Liver (tissue), 9 donors: ENCODE data around the gene NTM. TPM values are rescaled to one million over a fixed set of nuclear protein-coding genes. Genes with fewer than 3 reads are reported as not detected.

Source experiments
- DNase-seq: peaks from one replicate; pipeline ENCODE4 v3.0.0-alpha.2; 2017; ENCODE audit warnings: low spot score
- H3K27ac ChIP-seq, 2 donors: one replicate each; pipeline ENCODE4 v1.7.0; 2013; ENCODE audit warnings: inconsistent platforms in 2 of 2, low read length in 2 of 2, control low read depth in 1 of 2, low read depth in 1 of 2, mild to moderate bottlenecking in 1 of 2
- H3K27me3 ChIP-seq, 4 donors: one replicate each; pipeline versions ENCODE4 v1.6.1 to v1.7.0; 2013; ENCODE audit warnings: low read length in 3 of 4, inconsistent platforms in 1 of 4, mild to moderate bottlenecking in 1 of 4, moderate library complexity in 1 of 4; ENCODE audit not compliant: control insufficient read depth in 4 of 4, insufficient read depth in 4 of 4
- H3K36me3 ChIP-seq, 4 donors: one replicate each; pipeline versions ENCODE4 v1.6.1 to v1.7.0; 2013; ENCODE audit warnings: low read length in 3 of 4, mild to moderate bottlenecking in 3 of 4, low read depth in 1 of 4, moderate library complexity in 1 of 4; ENCODE audit not compliant: control insufficient read depth in 4 of 4, insufficient read depth in 3 of 4
- H3K4me1 ChIP-seq, 4 donors: one replicate each; pipeline versions ENCODE4 v1.6.1 to v1.7.0; 2013; ENCODE audit warnings: low read length in 3 of 4, mild to moderate bottlenecking in 3 of 4, moderate library complexity in 1 of 4; ENCODE audit not compliant: control insufficient read depth in 4 of 4, insufficient read depth in 4 of 4
- H3K4me3 ChIP-seq, 3 donors: one replicate each; pipeline versions ENCODE4 v1.6.1 to v1.7.0; 2013; ENCODE audit warnings: low read length in 3 of 3, control low read depth in 1 of 3, low read depth in 1 of 3, mild to moderate bottlenecking in 1 of 3
- H3K9ac ChIP-seq, 2 donors: one replicate each; pipeline ENCODE4 v1.7.0; 2013; ENCODE audit warnings: low read length in 2 of 2, mild to moderate bottlenecking in 2 of 2, moderate library complexity in 2 of 2, control low read depth in 1 of 2, low read depth in 1 of 2
- H3K9me3 ChIP-seq, 4 donors: one replicate each; pipeline versions ENCODE4 v1.6.1 to v1.7.0; 2013; ENCODE audit warnings: low read length in 3 of 4; ENCODE audit not compliant: control insufficient read depth in 4 of 4
- EGR1 ChIP-seq, 2 donors: IDR thresholded peaks; 2 replicates each; pipeline ENCODE4 v1.6.1; 2016 to 2018; ENCODE audit warnings: antibody characterized with exemption in 2 of 2, low read depth in 2 of 2
- FOXA1 ChIP-seq: IDR thresholded peaks from 2 replicates; pipeline ENCODE4 v1.6.1; 2016; ENCODE audit warnings: antibody characterized with exemption
- FOXA2 ChIP-seq: IDR thresholded peaks from 2 replicates; pipeline ENCODE4 v1.6.1; 2016; ENCODE audit warnings: antibody characterized with exemption
- GABPA ChIP-seq, 2 donors: IDR thresholded peaks in 1 of 2; conservative IDR thresholded peaks in 1 of 2; 2 replicates each; pipeline ENCODE4 v1.6.1; 2016; ENCODE audit warnings: antibody characterized with exemption in 2 of 2, mild to moderate bottlenecking in 1 of 2, moderate library complexity in 1 of 2
- HNF4A ChIP-seq, 2 donors: conservative IDR thresholded peaks; 2 replicates each; pipeline ENCODE4 v1.6.1; 2016; ENCODE audit warnings: antibody characterized with exemption in 2 of 2, mild to moderate bottlenecking in 2 of 2
- HNF4G ChIP-seq: IDR thresholded peaks from 2 replicates; pipeline ENCODE4 v1.6.1; 2016; ENCODE audit warnings: antibody characterized with exemption
- JUND ChIP-seq, 2 donors: IDR thresholded peaks; 2 replicates each; pipeline ENCODE4 v1.6.1; 2016; ENCODE audit warnings: antibody characterized with exemption in 2 of 2
- RAD21 ChIP-seq, 2 donors: IDR thresholded peaks; 2 replicates each; pipeline ENCODE4 v1.6.1; 2016; ENCODE audit warnings: antibody characterized with exemption in 2 of 2, mild to moderate bottlenecking in 2 of 2
- RXRA ChIP-seq, 2 donors: IDR thresholded peaks; 2 replicates each; pipeline ENCODE4 v1.6.1; 2017 to 2018; ENCODE audit warnings: antibody characterized with exemption in 2 of 2, mild to moderate bottlenecking in 1 of 2
- SP1 ChIP-seq: IDR thresholded peaks from 2 replicates; pipeline ENCODE4 v1.6.1; 2018; ENCODE audit warnings: antibody characterized with exemption, mild to moderate bottlenecking
- TAF1 ChIP-seq: conservative IDR thresholded peaks from 2 replicates; pipeline ENCODE4 v1.6.1; 2016; ENCODE audit warnings: antibody characterized with exemption, mild to moderate bottlenecking
- YY1 ChIP-seq: IDR thresholded peaks from 2 replicates; pipeline ENCODE4 v1.6.1; 2016; ENCODE audit warnings: antibody characterized with exemption, mild to moderate bottlenecking
- WGBS: extraction: QIAGEN DNeasy Blood & Tissue Kit; methylation state at CpG from one replicate; pipeline ENCODE4 v1.1.7; 2013; 5-methylcytosine and 5-hydroxymethylcytosine counted together
- polyA plus RNA-seq, 2 donors: library from polyadenylated mRNA; stranded (reverse) in 1 of 2; unstranded in 1 of 2; fragments of 200-250 nt in 1 of 2; fragments of >200 nt in 1 of 2; fragmentation: Nextera tagmentation in 1 of 2; extraction: Ambion mirVana in 1 of 2; gene quantifications; one replicate each; pipeline versions ENCODE4 v1.2.1 to v1.2.3, GENCODE V29; 2013 to 2015
- total RNA-seq, 2 donors: library from RNA; depleted of rRNA; stranded (reverse); fragments of >200 nt; gene quantifications; one replicate each; pipeline ENCODE4 v1.2.3, GENCODE V29; 2014
- TF ChIP-seq, protein P1 (sequence below): IDR thresholded peaks from 2 replicates; pipeline ENCODE4 v1.6.1; 2016; ENCODE audit warnings: antibody characterized with exemption
- TF ChIP-seq, protein P2 (sequence below): IDR thresholded peaks from 2 replicates; pipeline ENCODE4 v1.6.1; 2016; ENCODE audit warnings: antibody characterized with exemption, mild to moderate bottlenecking
- TF ChIP-seq, protein P3 (sequence below): IDR thresholded peaks from 2 replicates; pipeline ENCODE4 v1.6.1; 2016; ENCODE audit warnings: antibody characterized with exemption
- TF ChIP-seq, protein P4 (sequence below): fragments of 150-350 bp; IDR thresholded peaks from 2 replicates; pipeline ENCODE4 v1.5.1; 2017; ENCODE audit warnings: improper control_type of control experiment, low read depth, low read length; ENCODE audit not compliant: missing input control
- donor health status: healthy.
- donor health status: healthy.
- donor health status: healthy.
- donor health status: healthy.
- donor health status: healthy.

NTM gene
- total and polyA plus RNA-seq, 4 donors: 0.08 to 1.1 (median 0.08) TPM; not detected in 1

DNA sequence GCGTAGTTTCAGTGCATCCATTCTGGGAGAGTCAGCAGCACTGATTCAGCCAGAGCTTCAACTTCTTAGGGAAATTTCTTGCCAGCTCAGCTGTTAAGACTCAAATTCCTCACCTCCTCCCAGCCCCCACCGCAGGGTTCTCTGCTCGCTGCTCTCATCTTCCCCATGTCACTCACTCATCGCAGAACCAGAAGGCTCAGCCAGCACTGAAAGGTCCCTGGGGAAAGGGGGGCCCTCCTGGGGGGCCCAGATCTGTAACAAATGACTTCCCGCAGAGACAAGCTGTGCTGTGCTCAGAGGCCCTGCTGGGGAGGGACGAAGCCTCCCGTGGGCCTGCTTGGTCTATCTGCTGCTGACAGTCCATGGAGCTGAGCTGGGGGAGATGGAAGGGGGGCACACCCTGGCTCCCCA is 220.6 kb downstream of the NTM start:
- H3K9ac ChIP-seq: no peak overlapping the region
- H3K9me3 ChIP-seq: peaks cover 2 to 6% (median 4%) of the 10 kb centered on the region in 4 donors
- no peaks in the 10 kb centered on the region for H3K4me1 ChIP-seq
- peaks cover 0 to 7% (median under 1%) of the 10 kb centered on the region in 4 donors for H3K27me3 ChIP-seq
- 47% methylated on average over 7 of the region's 7 CpGs for WGBS
- H3K4me3 ChIP-seq: no peak overlapping the region
- H3K36me3 ChIP-seq: no peaks in the 10 kb centered on the region
- DNase-seq: no peak
- TF ChIP-seq RXRA (IDR thresholded peaks at IDR 0.05): no peak
- TF ChIP-seq, protein P1, sequence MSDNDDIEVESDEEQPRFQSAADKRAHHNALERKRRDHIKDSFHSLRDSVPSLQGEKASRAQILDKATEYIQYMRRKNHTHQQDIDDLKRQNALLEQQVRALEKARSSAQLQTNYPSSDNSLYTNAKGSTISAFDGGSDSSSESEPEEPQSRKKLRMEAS: no peak
- TF ChIP-seq SP1: no peak
- TF ChIP-seq FOXA2: no peak
- TF ChIP-seq EGR1 (IDR thresholded peaks at IDR 0.05; ENCODE audit: low read depth in 2 of 2): no peak
- TF ChIP-seq GABPA (IDR thresholded peaks at IDR 0.05 in 1 of 2, conservative IDR thresholded peaks at IDR 0.05 in 1 of 2): no peak
- no peak for TF ChIP-seq FOXA1
- no peak overlapping the region for H3K27ac ChIP-seq

DNA sequence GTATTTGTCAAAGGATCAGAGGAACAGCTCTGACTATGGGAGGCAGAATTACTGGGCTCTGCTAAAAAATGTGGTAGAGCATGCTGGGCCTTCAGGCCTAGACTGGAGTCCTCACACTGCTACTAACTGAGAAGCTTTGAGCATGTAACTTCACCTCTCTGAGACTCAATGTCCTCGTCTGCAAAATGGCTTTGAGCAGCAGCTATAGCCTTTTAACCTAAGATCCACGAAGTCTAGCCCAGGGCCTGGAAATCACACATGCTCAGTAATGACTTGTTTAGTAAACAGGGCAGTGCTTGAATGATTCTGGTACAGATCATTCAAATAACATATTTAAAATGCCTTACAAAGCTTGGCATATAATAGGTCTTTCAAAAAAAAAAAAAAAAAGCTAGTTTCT is 221.7 kb downstream of the NTM start:
- Histone ChIP-seq H3K9me3 (peaks cover 0 to 3% (median 0%) of the 10 kb centered on the region in 4 donors), H3K36me3 (no peaks in the 10 kb centered on the region), H3K9ac (no peak overlapping the region), H3K27ac (no peak overlapping the region), H3K4me1 (no peaks in the 10 kb centered on the region), H3K27me3 (peaks cover 0 to 7% (median under 1%) of the 10 kb centered on the region in 4 donors), H3K4me3 (no peak overlapping the region)
- DNase-seq: no peak
- TF ChIP-seq EGR1 (IDR thresholded peaks at IDR 0.05; ENCODE audit: low read depth in 2 of 2) (no peak), RAD21 (IDR thresholded peaks at IDR 0.05) (no peak), YY1 (no peak), FOXA1 (no peak), SP1 (no peak), HNF4G (no peak), HNF4A (conservative IDR thresholded peaks at IDR 0.05) (no peak), JUND (IDR thresholded peaks at IDR 0.05) (no peak), TAF1 (no peak)
- TF ChIP-seq, protein P2, sequence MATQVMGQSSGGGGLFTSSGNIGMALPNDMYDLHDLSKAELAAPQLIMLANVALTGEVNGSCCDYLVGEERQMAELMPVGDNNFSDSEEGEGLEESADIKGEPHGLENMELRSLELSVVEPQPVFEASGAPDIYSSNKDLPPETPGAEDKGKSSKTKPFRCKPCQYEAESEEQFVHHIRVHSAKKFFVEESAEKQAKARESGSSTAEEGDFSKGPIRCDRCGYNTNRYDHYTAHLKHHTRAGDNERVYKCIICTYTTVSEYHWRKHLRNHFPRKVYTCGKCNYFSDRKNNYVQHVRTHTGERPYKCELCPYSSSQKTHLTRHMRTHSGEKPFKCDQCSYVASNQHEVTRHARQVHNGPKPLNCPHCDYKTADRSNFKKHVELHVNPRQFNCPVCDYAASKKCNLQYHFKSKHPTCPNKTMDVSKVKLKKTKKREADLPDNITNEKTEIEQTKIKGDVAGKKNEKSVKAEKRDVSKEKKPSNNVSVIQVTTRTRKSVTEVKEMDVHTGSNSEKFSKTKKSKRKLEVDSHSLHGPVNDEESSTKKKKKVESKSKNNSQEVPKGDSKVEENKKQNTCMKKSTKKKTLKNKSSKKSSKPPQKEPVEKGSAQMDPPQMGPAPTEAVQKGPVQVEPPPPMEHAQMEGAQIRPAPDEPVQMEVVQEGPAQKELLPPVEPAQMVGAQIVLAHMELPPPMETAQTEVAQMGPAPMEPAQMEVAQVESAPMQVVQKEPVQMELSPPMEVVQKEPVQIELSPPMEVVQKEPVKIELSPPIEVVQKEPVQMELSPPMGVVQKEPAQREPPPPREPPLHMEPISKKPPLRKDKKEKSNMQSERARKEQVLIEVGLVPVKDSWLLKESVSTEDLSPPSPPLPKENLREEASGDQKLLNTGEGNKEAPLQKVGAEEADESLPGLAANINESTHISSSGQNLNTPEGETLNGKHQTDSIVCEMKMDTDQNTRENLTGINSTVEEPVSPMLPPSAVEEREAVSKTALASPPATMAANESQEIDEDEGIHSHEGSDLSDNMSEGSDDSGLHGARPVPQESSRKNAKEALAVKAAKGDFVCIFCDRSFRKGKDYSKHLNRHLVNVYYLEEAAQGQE: no peak
- TF ChIP-seq, protein P3, sequence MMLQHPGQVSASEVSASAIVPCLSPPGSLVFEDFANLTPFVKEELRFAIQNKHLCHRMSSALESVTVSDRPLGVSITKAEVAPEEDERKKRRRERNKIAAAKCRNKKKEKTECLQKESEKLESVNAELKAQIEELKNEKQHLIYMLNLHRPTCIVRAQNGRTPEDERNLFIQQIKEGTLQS: no peak
- TF ChIP-seq, protein P4, sequence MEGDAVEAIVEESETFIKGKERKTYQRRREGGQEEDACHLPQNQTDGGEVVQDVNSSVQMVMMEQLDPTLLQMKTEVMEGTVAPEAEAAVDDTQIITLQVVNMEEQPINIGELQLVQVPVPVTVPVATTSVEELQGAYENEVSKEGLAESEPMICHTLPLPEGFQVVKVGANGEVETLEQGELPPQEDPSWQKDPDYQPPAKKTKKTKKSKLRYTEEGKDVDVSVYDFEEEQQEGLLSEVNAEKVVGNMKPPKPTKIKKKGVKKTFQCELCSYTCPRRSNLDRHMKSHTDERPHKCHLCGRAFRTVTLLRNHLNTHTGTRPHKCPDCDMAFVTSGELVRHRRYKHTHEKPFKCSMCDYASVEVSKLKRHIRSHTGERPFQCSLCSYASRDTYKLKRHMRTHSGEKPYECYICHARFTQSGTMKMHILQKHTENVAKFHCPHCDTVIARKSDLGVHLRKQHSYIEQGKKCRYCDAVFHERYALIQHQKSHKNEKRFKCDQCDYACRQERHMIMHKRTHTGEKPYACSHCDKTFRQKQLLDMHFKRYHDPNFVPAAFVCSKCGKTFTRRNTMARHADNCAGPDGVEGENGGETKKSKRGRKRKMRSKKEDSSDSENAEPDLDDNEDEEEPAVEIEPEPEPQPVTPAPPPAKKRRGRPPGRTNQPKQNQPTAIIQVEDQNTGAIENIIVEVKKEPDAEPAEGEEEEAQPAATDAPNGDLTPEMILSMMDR: no peak
- TF ChIP-seq, protein P1: no peak
- 42% methylated on average over 2 of the region's 2 CpGs for WGBS
